Putamen (tissue), 1 donor: Measurements from ENCODE around the gene UBE2K.
"Not testable (repeated sequence)": the region's sequence is repeated elsewhere in the genome, so short reads cannot be mapped to it uniquely, and the experiment has no call there.

Source experiments
- DNase-seq: peaks from one replicate; pipeline ENCODE4 v3.0.0-alpha.2; 2016; ENCODE audit warnings: low spot score

UBE2K gene

GRCh38 chr4:39689970-39690369 is 8.0 kb upstream of the UBE2K start:
- DNase-seq: no peak

- DNase-seq: peak; percentile 42
Measured at GRCh38 chr4:39698424-39699009, 581 bp downstream of the UBE2K start.

- no peak for DNase-seq
Measured at GRCh38 chr4:39699687-39700409, 1.9 kb downstream of the UBE2K start.

- no peak for DNase-seq
Measured at GRCh38 chr4:39700554-39700953, 2.6 kb downstream of the UBE2K start.

GRCh38 chr4:39702716-39703115 is 4.8 kb downstream of the UBE2K start:
- DNase-seq: no peak

- not testable (repeated sequence) for DNase-seq
Measured at GRCh38 chr4:39704789-39705188, 6.9 kb downstream of the UBE2K start.

GRCh38 chr4:39706334-39706733 is 8.4 kb downstream of the UBE2K start:
- no peak for DNase-seq

- no peak for DNase-seq
Measured at GRCh38 chr4:39706741-39707511, 9.0 kb downstream of the UBE2K start.

GRCh38 chr4:39710098-39710896 is 12.4 kb downstream of the UBE2K start:
- DNase-seq: no peak

GRCh38 chr4:39712819-39713607 is 15.1 kb downstream of the UBE2K start:
- DNase-seq: no peak

- DNase-seq: no peak
Measured at GRCh38 chr4:39713691-39714090, 15.8 kb downstream of the UBE2K start.

GRCh38 chr4:39714166-39714565 is 16.2 kb downstream of the UBE2K start:
- DNase-seq: no peak

- DNase-seq: no peak
Measured at GRCh38 chr4:39715788-39716187, 17.9 kb downstream of the UBE2K start.

- DNase-seq: no peak
Measured at GRCh38 chr4:39716356-39716755, 18.4 kb downstream of the UBE2K start.

GRCh38 chr4:39717743-39718142 is 19.8 kb downstream of the UBE2K start:
- not testable (repeated sequence) for DNase-seq

GRCh38 chr4:39718366-39719323 is 20.7 kb downstream of the UBE2K start:
- DNase-seq: no peak

- DNase-seq: no peak
Measured at GRCh38 chr4:39719804-39720580, 22.1 kb downstream of the UBE2K start.

- not testable (repeated sequence) for DNase-seq
Measured at GRCh38 chr4:39721273-39721672, 23.3 kb downstream of the UBE2K start.

- DNase-seq: no peak
Measured at GRCh38 chr4:39721788-39722187, 23.9 kb downstream of the UBE2K start.
